Cerebellar cortex (tissue), 1 donor: ENCODE measurements around the gene DLG2.
A peak's percentile ranks its signal among the peaks of the same experiment; 100 is the strongest.

Experiments used
- DNase-seq: peaks from one replicate; pipeline ENCODE4 v3.0.0-alpha.2; 2015; ENCODE audit warnings: low spot score

Gene DLG2

GRCh38 chr11:84012171-84012826, 1614.8 kb downstream of the DLG2 start:
- DNase-seq, result peak; percentile 11

DNA sequence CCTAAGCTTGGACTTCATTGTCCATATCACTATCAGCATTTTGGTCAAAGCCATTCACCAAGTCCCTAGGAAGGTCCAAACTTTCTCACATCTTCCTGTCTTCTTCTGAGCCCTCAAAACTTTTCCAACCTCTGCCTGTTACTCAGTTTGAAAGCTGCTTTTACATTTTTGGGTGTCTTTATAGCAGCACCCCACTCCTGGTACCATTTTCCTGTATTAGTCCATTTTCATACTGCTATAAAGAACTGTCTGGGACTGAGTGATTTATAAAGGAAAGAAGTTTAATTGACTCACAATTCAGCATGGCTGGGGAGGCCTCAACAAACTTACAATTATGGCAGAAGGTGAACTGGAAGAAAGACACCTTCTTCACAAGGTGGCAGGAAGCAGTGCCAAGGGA, 1624.0 kb downstream of the DLG2 start:
- no peak for DNase-seq

DNA sequence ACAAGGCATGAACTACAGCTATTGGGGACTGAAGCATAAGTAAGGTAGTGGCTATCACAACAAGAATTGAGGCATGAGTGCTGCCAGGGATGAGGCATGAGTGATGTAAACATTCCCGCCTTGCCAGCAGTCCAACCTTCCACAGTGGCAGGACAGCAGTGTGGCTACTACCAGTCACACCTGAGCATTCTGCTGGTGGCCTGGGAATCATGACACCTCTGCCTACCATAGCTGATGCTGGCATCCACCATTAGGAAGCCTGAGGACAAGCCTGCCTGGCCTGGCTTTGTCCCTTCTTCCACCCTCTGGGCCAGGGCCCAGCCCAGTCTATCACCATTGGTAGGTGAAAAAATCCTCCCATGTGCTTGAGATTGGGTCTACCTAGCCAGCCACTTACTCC, 1628.2 kb downstream of the DLG2 start:
- no peak for DNase-seq

DNA sequence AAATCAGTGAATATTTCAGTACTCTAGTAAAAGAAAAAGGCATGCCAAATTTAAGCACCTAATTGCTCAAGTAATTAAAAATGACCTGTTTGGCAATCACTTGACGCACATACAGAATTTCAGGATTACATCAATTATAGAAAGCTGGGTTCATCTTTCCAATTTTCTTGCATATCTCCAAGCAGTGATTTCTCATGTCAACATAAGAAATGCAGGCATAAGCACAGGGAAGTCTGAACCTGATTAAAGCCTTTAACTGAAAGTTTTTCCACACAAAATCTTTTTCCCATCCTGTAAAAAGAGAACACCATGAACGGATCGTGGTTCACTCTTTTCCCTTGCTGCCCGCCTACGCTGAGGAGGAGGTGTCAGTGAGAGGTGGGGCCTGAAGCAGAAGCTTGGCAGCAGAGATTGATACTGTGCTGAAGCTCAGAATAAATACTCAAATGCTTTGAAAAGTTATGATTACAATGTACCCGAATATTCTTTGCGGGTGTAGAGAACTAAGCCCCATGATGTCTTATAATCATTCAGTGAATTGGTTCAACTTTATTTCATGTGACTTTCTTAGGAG, 1636.9 kb downstream of the DLG2 start:
- no peak for DNase-seq

DNA sequence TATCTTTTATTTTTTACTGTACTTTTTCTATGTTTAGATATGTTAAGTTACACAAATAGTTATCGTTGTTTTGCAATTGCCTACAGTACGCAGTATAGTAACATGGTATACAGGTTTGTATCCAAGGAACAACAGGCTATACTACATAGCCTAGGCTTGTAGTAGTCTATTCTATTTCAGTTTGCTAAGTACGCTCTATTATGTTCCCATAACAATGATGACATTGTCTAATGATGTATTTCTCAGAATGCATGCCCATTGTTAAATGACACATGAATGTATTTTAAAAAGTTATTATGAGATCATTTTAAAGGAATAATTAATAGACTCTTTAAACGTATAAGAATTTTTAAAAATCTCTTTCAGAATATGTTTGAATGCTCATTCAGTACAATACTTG, 1644.3 kb downstream of the DLG2 start:
- no peak for DNase-seq

DNA sequence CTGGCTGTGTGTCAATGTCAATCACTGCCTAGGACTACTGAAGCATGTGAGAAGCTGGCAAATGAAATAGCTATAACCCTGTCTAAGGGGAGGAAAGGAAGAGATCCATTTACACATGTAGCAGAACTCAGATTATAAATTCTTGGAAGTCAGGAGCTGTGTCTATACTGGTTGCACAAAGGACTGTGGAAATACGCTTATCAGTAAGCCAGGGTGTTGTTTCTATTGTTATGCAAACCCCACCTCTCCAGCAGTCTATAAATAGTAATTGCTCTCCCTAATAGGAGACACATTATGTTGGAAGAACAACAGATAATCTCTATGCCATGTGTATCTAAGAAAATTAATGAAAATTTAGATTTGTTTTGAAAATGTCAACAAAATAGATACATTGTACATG, 1647.6 kb downstream of the DLG2 start:
- DNase-seq, result no peak

- no peak for DNase-seq
These were observed 1648.2 kb downstream of the DLG2 start for GRCh38 chr11:83978942-83979341.

DNA sequence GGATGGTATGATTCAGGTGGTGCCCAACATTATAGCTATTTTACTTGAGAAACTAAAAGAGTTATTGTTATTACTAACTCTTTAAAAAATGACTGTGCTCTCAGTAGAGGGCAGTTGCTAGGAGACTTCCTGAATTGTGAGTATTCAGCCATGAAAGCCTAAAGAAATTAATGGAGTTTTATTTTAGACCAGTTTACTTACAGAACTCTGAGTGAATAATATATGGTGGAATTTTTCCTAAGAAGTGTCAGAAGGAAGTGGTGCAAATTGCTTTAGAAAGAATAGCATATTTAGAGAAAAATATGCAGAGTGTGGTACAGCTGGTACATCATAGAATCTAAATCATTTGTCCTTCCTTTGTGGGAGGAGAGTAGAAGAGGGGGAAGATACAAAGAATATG, 1651.1 kb downstream of the DLG2 start:
- DNase-seq, result no peak

- DNase-seq, result no peak
These were observed 1654.6 kb downstream of the DLG2 start for GRCh38 chr11:83972536-83972935.

DNA sequence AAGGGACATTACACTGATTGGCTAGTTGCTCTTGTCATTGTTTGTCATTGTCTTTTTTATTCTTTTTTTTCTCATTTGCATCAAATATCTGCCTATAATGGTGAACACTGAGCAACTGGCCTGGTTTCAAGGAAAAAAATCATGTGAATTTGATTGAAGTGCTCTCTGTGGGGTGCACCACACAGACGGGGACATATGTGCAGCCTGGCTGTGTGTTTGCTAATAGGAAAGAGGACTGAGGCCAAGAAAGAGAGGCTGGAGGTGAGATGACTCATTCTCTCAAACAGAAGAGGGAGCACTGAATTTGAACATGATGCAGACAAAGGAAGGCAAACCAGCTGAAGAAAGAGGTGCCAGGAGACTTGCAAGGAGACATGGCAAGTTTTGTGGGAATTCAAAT, 1656.1 kb downstream of the DLG2 start:
- peak; percentile 62 for DNase-seq

GRCh38 chr11:83970061-83970671, 1657.0 kb downstream of the DLG2 start:
- no peak for DNase-seq

DNA sequence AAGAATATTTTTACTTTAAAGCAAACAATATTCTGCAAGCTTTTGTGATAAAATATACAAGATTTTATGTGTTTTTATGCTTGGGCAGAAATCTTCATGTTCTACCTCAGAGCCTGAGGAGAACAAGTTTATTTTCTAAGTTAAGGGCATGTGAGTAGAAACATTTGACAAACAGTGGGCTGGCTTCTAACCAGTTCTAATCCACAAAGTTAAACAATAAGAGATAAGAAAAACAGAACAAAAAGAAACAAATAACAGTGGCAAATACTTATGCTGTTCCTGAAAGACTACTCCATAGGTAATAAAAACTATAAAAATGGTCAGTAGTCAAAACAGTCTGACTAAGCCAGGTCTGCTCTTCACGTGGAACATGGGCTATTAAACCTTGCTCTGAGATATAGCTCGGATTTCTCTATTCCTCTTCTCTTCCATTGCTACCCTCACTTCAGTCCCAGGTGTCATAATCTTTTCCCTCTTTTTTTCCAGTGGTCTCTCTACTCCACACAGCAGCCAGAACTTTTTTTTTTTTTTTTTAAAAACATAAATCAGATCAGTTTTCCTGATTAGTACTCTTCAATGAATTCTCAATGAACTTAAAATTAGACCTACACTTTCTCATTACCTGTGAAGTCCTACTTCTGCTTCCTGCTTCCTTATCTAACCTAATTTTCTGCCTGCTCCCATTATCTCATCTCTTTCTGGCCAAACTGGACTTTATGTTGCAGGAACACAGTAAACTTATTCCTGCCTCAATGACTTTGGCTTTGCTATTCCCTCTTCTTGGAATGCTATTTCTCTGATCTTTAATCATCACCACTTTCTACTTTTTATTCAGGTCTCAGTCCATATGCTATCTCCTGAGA, 1669.9 kb downstream of the DLG2 start:
- no peak for DNase-seq

- no peak for DNase-seq
These were observed 1670.9 kb downstream of the DLG2 start for GRCh38 chr11:83956119-83956697.

DNA sequence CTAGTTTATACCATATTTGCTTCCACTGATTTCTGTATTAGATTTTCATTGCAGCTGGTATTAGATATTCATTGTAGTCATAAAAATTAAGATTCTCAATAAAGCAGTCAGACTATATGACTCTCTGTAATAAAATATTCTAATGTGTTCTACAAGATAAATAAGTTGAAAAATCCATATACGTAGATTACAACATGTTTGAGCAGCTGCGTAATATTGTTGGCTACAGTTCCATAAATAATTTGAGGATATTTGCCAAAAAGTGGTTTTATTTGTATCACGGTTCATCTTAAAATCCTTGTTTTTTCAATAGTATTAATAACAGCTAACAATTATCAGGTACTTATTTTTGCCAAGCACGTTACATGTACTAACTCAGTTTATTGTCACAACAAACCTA, 1672.4 kb downstream of the DLG2 start:
- no peak for DNase-seq

DNA sequence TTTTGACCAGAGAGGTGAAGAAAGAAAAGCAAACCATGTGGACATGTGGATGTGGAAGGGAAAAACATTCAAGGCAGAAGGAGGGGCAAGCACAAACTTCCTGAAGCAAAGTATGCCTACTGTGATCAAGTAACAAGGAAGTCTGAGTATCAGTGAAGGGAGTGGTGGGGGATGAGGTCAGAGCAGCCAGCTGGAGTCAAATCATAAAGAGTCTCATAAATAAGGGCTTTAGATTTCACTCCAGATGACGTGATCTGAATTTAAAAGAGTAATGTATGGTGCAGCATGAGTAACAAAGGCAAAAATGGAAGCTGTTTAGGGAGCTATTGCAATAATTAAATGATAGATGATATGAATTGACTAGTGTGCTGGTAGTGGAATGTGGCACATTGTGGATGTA, 1675.6 kb downstream of the DLG2 start:
- DNase-seq, result no peak

- DNase-seq, result no peak
These were observed 1678.9 kb downstream of the DLG2 start for GRCh38 chr11:83948200-83948599.

- no peak for DNase-seq
These were observed 1681.2 kb downstream of the DLG2 start for GRCh38 chr11:83945976-83946375.

- no peak for DNase-seq
These were observed 1686.1 kb downstream of the DLG2 start for GRCh38 chr11:83941050-83941449.

DNA sequence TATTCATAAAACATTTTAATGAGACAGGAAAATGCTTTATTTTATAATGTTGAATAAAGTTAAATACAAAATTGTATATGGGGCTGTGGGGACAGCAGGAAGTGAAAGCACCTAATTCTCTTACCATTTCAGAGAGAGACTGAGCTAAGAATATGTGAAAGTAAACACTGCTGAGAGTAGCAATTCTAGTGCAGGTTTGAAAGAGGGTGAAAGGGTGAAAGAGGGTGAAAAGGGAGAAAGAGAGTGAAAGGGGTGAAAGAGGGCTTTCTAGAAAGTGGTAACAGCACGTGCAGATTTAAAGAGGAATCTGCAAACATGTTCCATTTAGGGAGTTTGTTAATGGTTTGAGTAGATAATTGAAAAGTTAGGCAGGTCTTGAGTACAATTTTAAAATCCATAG, 1689.0 kb downstream of the DLG2 start:
- no peak for DNase-seq

DNA sequence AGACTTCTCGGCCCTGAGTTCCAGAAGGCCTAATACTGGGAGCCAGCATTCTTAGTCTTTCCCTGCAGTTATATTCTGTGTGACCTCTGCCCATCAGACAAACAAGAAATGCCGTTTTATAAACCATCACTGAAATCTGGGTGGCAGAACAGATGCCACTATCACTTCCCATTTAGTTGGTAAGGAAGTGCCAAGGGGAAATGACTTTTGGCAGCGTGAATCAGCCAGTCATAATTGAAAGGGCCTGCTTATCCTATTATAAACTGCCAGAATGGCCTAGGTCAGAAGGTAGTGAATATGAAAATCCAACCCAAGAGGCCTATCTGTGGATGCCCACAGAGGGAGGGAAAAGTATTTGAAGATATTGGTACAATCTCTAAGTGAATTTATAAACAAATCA, 1694.1 kb downstream of the DLG2 start:
- peak; percentile 74 for DNase-seq

- DNase-seq, result no peak
These were observed 1699.7 kb downstream of the DLG2 start for GRCh38 chr11:83927422-83927821.

- DNase-seq, result no peak
These were observed 1702.2 kb downstream of the DLG2 start for GRCh38 chr11:83924795-83925542.
